Measurements from ENCODE around the gene PCARE. TPM values are rescaled to one million over a fixed set of nuclear protein-coding genes. Genes with fewer than 3 reads are reported as not detected.

Gene PCARE
- total RNA-seq (0.16 TPM), polyA plus RNA-seq (0.25 TPM)

GRCh38 chr2:29074411-29074810 lies at the start of gene PCARE:
Gene PCARE (minus strand): TSS chr2:29074523. CDS start chr2:29074261, 262 bp downstream.
- 60% methylated on average over 8 of the region's 8 CpGs for WGBS
- no peak for DNase-seq (ENCODE audit: extremely low spot score)
- Histone ChIP-seq H3K4me1 (ENCODE audit: insufficient read depth) (no peaks in the 10 kb centered on the region), H3K27ac (ENCODE audit: low read depth) (no peak within 1 kb of the TSS), H3K4me3 (ENCODE audit: low read depth, low read length) (no peak within 1 kb of the TSS), H3K36me3 (ENCODE audit: insufficient read depth) (no peaks in the 10 kb centered on the region)

GRCh38 chr2:29123617-29124349 lies 49.5 kb upstream of the PCARE start:
- no peak overlapping the region for H3K27ac ChIP-seq (ENCODE audit: low read depth)
- H3K36me3 ChIP-seq (ENCODE audit: insufficient read depth) = no peaks in the 10 kb centered on the region
- no peak for DNase-seq (ENCODE audit: extremely low spot score)
- 95% methylated on average over 3 of the region's 3 CpGs for WGBS
- H3K4me1 ChIP-seq (ENCODE audit: insufficient read depth) = no peaks in the 10 kb centered on the region
- H3K4me3 ChIP-seq (ENCODE audit: low read depth, low read length) = no peak overlapping the region

- no peak for DNase-seq (ENCODE audit: extremely low spot score)
- no peaks in the 10 kb centered on the region for H3K4me1 ChIP-seq (ENCODE audit: insufficient read depth)
- H3K36me3 ChIP-seq (ENCODE audit: insufficient read depth) = no peaks in the 10 kb centered on the region
- H3K4me3 ChIP-seq (ENCODE audit: low read depth, low read length) = no peak overlapping the region
- WGBS = 84% methylated on average over 2 of the region's 2 CpGs
- no peak overlapping the region for H3K27ac ChIP-seq (ENCODE audit: low read depth)
Observed at GRCh38 chr2:29120846-29121245, 46.5 kb upstream of the PCARE start.

GRCh38 chr2:29119211-29119610 lies 44.9 kb upstream of the PCARE start:
- no peak for DNase-seq (ENCODE audit: extremely low spot score)
- H3K36me3 ChIP-seq (ENCODE audit: insufficient read depth) = no peaks in the 10 kb centered on the region
- 63% methylated on average over 4 of the region's 4 CpGs for WGBS
- H3K4me1 ChIP-seq (ENCODE audit: insufficient read depth) = no peaks in the 10 kb centered on the region
- H3K4me3 ChIP-seq (ENCODE audit: low read depth, low read length) = no peak overlapping the region
- H3K27ac ChIP-seq (ENCODE audit: low read depth) = no peak overlapping the region

GRCh38 chr2:29117636-29118303 lies 43.4 kb upstream of the PCARE start:
- no peaks in the 10 kb centered on the region for H3K36me3 ChIP-seq (ENCODE audit: insufficient read depth)
- no peak overlapping the region for H3K4me3 ChIP-seq (ENCODE audit: low read depth, low read length)
- no peak for DNase-seq (ENCODE audit: extremely low spot score)
- no peak overlapping the region for H3K27ac ChIP-seq (ENCODE audit: low read depth)
- H3K4me1 ChIP-seq (ENCODE audit: insufficient read depth) = no peaks in the 10 kb centered on the region
- 71% methylated on average over 2 of the region's 2 CpGs for WGBS

- H3K4me1 ChIP-seq (ENCODE audit: insufficient read depth) = no peaks in the 10 kb centered on the region
- DNase-seq (ENCODE audit: extremely low spot score) = no peak
Observed at GRCh38 chr2:29115797-29116781, 41.8 kb upstream of the PCARE start.

GRCh38 chr2:29114946-29115609 lies 40.8 kb upstream of the PCARE start, which contains the start of gene CLIP4:
Gene CLIP4 (plus strand): TSS chr2:29115415. CDS start chr2:29121389, 5,974 bp downstream.
- H3K36me3 ChIP-seq (ENCODE audit: insufficient read depth) = no peaks in the 10 kb centered on the region
- 1% methylated on average over 75 of the region's 76 CpGs for WGBS
- no peaks in the 10 kb centered on the region for H3K4me1 ChIP-seq (ENCODE audit: insufficient read depth)
- H3K4me3 ChIP-seq (ENCODE audit: low read depth, low read length) = peak within 1 kb of the TSS; percentile 92
- H3K27ac ChIP-seq (ENCODE audit: low read depth) = peak within 1 kb of the TSS; percentile 97
- no peak for DNase-seq (ENCODE audit: extremely low spot score)

More at GRCh38 chr2:29115797-29116781, 41.8 kb upstream of the PCARE start:
- Histone ChIP-seq H3K36me3 (ENCODE audit: insufficient read depth) (no peaks in the 10 kb centered on the region), H3K4me3 (ENCODE audit: low read depth, low read length) (peak overlapping the region; percentile 92), H3K27ac (ENCODE audit: low read depth) (peak overlapping the region; percentile 97)
- 2% methylated on average over 53 of the region's 53 CpGs for WGBS

- H3K4me1 ChIP-seq (ENCODE audit: insufficient read depth) = no peaks in the 10 kb centered on the region
- no peak for DNase-seq (ENCODE audit: extremely low spot score)
- peak overlapping the region; percentile 97 for H3K27ac ChIP-seq (ENCODE audit: low read depth)
- H3K4me3 ChIP-seq (ENCODE audit: low read depth, low read length) = no peak overlapping the region
- H3K36me3 ChIP-seq (ENCODE audit: insufficient read depth) = no peaks in the 10 kb centered on the region
- 83% methylated on average over 10 of the region's 10 CpGs for WGBS
Observed at GRCh38 chr2:29114586-29114945, 40.2 kb upstream of the PCARE start.

- WGBS = 47% methylated on average over 4 of the region's 4 CpGs
- Histone ChIP-seq H3K4me1 (ENCODE audit: insufficient read depth) (no peaks in the 10 kb centered on the region), H3K36me3 (ENCODE audit: insufficient read depth) (no peaks in the 10 kb centered on the region), H3K27ac (ENCODE audit: low read depth) (no peak overlapping the region), H3K4me3 (ENCODE audit: low read depth, low read length) (no peak overlapping the region)
- no peak for DNase-seq (ENCODE audit: extremely low spot score)
Observed at GRCh38 chr2:29113891-29114321, 39.6 kb upstream of the PCARE start.

- Histone ChIP-seq H3K27ac (ENCODE audit: low read depth) (no peak overlapping the region), H3K36me3 (ENCODE audit: insufficient read depth) (no peaks in the 10 kb centered on the region), H3K4me3 (ENCODE audit: low read depth, low read length) (no peak overlapping the region), H3K4me1 (ENCODE audit: insufficient read depth) (no peaks in the 10 kb centered on the region)
- WGBS = 87% methylated on average over 5 of the region's 5 CpGs
- DNase-seq (ENCODE audit: extremely low spot score) = no peak
Observed at GRCh38 chr2:29113027-29113686, 38.8 kb upstream of the PCARE start.

GRCh38 chr2:29112379-29112778 lies 38.1 kb upstream of the PCARE start:
- Histone ChIP-seq H3K4me3 (ENCODE audit: low read depth, low read length) (no peak overlapping the region), H3K27ac (ENCODE audit: low read depth) (no peak overlapping the region), H3K36me3 (ENCODE audit: insufficient read depth) (no peaks in the 10 kb centered on the region), H3K4me1 (ENCODE audit: insufficient read depth) (no peaks in the 10 kb centered on the region)
- DNase-seq (ENCODE audit: extremely low spot score) = no peak

- WGBS = 83% methylated on average over 4 of the region's 4 CpGs
- Histone ChIP-seq H3K27ac (ENCODE audit: low read depth) (no peak overlapping the region), H3K4me1 (ENCODE audit: insufficient read depth) (no peaks in the 10 kb centered on the region), H3K36me3 (ENCODE audit: insufficient read depth) (no peaks in the 10 kb centered on the region), H3K4me3 (ENCODE audit: low read depth, low read length) (no peak overlapping the region)
- no peak for DNase-seq (ENCODE audit: extremely low spot score)
Observed at GRCh38 chr2:29110916-29111535, 36.7 kb upstream of the PCARE start.
